Amniotic stem cell (primary cell): Measurements from ENCODE around the gene MTCL1.

Experiments
- DNase-seq: peaks from one replicate; lab custom pipeline; 2025; lab: John Stamatoyannopoulos, UW

Gene MTCL1

DNA sequence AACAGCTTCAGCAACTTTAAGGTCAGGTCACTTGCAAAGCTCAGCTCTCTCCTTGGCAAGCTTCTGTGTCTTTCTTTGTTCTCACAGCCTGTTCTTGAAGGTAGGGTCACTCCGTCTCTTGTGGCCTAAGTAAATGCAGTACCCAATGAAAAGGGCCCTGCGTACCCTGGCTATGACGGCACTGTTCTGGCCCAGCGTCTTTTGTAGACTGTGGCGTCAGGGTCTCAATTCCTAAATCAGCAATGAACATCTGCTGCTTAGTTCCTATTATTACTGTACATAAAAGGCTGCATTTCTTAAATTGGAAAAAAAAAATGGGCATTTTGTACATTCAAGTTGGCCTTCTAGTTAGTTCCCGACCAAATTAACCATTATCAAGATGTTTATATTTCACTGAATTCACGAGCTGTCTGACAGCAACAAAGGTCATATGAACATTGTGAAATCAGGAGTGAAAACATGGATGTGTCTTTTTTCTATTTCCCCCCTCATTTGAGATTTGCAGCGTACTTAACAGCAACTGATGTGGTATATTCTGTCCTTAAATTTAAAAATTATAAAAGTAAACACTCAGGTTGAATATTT lies 17.0 kb upstream of the MTCL1 start:
- DNase-seq: no peak

DNA sequence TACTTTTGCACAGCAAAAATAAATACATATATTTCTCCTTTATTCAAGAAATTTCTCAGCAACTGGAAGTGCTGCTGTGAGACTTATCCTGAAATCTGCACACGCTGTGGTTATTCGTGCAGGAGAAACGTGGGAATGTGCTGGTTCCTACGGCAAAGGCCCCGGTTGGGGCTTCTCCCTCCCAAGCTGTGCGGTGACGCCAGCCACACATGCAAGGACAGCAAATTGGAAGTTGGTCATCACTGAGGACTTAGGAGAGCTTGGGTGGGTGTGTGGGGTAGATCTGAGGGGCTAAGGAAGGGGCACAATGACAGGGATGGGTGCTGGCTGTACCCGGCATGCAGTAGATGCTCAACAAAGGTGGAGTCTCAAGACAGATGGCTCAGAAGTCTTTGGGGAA lies 16.5 kb upstream of the MTCL1 start:
- DNase-seq: no peak

DNA sequence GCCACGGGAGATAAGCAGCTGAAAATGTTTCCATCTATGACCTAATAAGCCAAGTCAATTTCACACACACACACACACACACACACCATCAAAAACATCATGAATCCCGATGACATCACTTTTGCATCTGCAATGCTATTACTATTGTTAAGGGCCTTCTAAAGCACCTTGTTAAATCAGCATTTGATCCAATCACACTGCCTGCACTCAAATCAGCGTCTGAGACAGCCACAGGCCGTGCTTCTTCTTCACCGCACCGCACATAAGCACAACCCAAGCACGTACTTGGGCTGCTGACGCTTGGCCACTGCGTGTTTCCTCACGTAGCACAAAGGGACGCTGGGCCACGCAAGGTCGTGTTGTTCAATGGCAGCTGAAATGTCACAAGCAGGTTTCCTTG lies 15.8 kb upstream of the MTCL1 start:
- DNase-seq: no peak

DNA sequence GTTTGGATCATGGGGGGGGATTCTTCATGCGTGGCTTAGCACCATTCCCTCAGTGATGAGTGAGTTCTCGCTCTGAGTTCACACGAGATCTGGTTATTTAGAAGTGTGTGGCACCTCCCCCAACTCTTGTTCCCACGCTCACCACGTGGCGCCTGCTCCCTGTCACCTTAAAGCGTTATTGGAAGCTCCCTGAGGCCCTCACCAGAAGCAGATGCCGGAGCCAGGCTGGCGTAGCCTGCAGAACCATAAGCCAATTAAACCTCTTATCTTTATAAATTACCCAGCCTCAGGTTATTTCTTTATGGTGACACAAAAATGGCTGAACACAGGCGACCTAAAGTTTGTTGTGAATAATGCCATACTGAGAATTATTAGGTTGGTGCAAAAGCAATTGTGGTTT lies 10.5 kb upstream of the MTCL1 start:
- DNase-seq: no peak

DNA sequence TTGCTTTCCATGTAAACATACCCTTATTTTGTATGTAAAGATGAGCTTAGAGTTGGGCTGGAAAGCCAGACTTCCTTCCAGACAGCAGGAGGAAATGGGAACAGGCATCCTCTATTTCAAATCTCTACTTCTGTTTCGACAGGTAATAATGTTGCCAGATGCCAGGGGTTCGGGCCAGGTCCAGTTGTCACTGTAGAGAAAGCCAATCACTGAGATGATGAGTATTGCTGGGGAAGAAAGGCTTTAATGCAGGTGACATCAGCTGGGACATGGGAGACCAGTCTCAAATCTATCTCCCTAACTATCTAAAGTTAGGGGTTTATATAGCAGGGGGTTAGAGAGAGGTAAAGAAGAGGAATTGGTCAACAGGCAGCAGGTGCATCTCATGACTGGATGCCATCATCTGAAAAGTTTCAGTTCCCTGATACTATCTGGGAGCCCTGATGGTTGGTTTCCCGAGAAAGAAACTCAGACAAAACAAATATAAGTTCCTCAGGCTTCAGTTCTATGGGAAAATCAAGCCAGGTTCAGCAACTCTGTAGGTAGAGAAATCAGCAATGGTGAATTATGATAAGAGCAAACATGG lies 9.3 kb upstream of the MTCL1 start:
- no peak for DNase-seq

DNA sequence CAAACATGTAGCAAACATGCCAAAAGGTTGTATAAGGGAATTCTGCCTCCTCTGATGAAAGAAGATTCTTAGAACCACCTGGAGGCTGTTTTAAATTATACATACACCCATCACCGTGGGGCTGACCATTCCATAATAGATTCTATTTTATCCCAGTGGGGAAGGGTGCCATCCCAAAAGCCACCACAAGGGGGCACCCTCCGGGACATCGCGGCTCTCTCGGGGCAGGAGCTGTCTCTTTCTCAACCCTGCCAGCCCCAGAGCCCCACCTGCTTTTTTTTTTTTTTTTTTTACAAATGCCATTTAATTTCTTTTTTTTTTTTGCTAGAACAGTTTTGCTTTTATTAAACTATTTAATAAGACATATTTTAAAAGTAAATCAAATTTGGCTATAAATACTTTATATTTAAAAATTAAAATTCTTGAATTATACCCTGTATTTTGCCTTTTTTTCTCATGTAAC lies 8.6 kb upstream of the MTCL1 start:
- no peak for DNase-seq

DNA sequence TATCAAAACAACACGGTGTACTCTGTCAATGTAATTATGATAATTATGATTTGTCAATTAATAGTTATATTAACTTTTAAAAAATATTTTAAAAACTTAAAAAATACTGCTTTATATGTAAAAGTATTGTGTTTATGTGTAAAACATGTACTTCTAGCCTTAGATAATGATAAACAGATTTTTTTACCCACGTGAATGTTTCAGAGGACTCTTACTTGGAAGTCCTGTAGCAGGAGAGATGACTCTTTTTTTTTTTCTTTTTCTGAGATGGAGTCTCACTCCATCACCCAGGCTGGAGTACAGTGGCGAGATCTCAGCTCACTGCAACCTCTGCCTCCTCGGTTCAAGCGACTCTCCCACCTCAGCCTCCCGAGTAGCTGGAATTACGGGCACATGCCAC lies 6.2 kb upstream of the MTCL1 start:
- no peak for DNase-seq

DNA sequence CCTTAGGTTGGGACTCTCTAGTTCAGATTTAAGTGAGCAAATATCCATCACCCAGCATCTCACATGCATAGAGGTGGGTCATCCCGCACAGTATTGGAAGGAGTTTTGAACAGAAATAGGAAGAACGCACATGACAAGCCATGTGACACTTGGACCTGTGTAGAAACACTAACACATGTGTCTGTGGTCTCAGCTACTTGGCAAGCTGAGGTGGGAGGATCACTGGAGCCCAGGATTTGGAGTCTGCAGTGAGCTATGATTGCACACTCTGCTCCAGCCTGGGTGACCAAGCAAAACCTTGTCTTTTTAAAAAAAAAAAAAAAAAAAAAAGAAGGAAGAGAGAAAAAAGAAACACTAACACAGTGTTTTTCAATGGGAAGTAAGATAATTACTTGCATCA lies 5.4 kb upstream of the MTCL1 start:
- no peak for DNase-seq

DNA sequence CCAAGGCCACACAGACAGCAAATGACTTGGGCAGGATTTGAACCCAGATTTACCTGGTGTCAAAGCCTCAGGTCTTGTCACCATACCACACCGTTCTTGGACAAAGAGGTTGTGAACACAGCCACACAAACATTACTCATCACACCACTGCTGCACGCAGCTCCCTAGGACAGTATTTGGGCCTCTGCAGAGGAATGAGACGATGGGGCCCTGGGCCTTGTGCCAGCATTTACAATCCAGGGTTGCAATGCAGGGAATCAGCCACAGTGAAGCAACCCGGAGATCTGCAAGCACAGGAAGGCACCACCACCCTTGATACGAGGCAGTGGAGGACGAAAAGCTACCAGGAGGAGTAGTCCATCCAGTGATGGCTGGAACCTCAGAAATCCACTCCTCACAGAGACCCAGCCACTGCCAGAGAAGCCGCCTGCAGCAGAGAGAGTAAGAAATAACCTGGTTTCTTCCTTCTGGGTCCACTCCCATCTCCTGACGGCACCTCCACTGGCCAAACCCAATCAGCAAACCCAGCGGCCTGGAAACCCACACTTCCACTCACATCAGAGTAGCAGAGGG lies 3.7 kb upstream of the MTCL1 start:
- peak; percentile 66 for DNase-seq

DNA sequence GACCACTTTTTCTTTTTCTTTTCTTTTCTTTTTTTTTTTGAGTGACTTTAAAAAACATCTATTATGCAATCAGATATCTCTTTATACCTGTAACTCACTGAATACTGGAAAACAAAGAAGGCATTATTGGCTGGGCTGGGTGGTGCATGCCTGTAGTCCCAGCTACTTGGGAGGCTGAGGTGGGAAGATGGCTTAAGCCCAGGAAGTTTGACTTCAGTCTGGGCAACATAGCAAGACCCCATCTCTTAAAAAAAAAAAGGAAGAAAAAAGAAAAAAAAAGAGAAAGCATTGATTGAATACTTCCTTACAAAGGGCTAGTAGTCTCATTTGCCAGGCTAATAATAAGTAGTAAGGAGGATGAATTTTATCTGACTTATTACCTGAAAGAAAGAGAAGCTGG lies 2.7 kb upstream of the MTCL1 start:
- DNase-seq: no peak

DNA sequence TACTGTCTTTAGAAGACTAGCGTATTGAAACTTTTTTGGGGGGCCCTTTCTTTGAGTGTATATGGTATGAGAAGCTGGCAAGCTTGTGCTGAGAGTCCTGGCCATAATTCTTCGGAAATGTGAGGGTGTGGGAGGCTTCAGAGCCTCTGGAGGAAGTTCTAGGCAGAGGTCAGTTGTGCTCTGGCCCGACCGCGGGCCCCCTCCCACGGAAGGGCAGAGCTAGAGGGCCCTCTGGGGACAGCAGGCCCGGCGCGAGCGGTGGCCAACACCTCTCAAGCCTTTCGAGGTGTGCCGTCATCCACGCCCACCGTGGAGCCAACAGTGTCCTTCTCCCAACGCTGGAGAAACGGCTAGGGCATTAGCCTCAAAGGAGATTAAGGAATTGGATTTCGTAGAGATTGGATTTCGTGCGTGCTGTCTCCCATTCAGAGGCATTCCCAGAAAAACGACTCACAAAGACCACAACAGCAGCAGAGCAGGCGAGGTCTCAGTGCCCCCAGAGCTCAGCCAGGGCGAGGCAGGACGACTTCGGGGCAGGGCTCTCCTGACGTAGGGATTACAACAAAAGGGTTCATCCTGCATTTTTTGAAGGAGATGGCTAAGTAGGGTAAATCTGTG lies 2.2 kb upstream of the MTCL1 start:
- DNase-seq: no peak

DNA sequence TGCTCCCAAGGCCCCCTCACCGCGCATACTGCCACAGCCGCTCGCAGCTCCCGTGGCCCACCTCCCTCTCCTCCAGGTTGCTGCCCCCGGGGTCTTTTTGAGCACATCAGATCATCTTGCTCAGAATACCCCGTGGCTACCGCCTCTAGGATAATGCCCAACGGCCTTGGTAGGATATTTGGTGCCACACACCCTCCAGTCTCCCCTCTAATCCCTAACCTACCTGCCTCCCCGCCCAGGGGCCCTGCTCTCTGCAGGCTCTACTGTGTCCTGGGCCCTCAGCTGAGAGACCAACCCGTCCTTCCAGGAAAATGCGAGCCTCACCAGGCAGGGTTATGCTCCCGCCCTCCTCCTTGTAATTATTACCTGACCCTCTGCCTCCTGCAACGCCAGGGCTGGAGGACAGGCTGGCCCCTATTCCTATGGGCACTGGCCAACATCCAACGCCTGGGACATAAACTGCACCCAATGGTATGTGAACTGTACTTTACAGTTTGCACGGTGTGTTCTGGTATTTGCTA lies 1.5 kb upstream of the MTCL1 start:
- DNase-seq: no peak

DNA sequence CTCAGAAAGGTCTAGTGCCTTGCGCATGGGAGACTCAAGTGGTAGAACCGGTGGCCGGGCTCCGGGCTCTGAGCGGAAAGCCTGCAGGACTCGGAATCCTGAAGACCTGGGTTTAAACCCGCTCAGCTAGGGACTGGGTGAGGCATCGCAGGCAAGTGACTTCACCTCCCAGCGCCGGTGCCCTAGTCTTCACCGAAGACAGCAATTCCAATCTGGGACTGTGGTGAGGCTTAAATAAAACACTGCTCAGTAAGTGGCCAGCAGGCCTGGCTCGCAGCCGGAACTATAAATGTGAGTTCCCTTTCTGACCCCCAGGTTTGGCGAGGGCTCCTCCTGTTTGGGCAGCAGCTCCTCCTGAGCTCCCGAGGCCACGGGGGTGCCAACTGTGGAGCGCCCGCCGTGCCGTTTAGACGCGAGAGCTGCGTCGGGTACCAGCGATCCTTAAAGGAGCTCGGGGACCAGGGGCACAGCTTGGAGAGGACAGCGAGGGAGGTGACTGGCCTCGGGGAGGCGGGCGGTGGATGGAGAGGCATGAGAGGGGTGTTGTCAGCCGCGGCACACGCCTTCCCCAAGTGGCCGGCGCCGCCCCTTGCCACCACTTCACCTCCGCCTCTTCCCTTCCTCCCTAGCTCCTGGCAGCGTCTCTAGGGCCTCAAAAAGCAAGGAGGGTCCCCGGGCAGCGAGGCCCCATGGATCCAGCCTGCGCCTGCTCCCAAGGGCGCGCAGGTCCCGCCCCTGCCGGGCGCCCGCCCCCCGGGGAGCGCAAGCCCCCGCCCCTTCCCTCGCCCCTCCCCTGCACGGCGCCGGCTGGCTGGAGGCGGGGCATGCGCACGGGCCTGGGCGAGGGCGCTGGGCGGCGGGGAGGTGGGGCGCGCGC lies 757 bp upstream of the MTCL1 start:
- DNase-seq: peak; percentile 67

DNA sequence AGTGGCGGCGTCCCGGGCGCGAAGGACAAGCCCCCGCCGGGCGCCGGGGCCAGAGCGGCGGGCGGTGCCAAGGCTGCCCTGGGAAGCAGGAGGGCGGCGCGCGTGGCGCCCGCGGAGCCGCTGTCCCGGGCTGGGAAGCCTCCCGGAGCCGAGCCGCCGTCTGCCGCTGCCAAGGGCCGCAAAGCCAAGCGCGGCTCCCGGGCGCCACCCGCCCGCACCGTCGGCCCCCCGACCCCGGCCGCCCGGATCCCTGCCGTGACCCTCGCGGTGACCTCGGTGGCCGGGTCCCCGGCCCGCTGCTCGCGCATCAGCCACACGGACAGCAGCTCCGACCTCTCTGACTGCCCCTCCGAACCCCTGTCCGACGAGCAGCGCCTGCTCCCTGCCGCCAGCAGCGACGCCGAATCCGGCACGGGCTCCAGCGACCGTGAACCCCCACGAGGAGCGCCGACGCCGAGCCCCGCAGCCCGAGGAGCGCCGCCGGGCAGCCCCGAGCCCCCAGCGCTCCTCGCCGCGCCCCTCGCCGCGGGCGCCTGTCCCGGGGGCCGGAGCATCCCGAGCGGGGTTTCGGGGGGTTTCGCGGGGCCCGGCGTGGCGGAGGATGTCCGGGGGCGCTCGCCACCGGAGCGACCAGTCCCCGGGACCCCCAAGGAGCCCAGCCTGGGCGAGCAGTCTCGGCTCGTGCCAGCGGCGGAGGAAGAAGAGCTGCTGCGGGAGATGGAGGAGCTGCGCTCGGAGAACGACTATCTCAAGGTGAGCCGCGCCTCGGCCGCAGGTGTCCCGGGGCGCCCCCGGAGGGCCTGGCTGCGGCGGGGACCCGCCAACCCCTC lies 820 bp downstream of the MTCL1 start:
- no peak for DNase-seq

DNA sequence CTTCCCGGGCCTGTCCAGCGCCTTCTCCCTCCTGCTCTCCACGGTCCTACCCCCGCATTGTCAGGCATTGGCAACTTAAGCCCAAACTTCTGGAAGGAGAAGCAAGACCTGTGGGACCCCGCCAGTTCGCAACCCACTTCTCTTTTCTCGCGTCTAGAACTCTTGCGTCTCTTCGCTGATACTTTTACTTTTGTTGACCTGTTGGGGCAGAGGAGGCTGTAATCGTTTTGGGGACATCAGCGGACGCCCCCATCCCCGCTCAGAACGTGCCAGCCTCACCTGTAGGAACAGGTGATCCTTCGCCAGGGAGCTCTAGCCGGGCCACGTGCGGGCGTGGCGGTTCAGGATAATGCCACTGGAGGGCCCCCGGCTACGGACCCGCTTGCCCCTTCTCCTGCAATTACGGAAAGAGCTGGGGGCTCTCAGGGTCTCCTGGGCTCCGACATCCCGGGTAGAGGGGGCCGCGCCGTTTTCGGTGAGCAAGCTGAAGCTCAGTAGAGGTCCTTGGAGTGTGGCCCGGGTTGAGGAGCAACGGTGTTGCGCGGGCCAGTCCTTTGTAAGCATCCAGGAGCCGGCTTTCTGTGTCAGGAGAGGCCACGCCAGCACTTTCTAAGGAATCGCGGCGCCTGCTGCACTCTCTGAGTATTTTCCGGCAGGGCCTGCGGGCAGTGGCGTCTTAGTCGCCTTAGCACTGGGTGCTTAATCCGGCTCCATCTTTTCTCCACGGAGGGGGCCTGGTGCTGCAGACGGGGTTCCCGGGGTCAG lies 1.6 kb downstream of the MTCL1 start:
- DNase-seq: peak; percentile 32

DNA sequence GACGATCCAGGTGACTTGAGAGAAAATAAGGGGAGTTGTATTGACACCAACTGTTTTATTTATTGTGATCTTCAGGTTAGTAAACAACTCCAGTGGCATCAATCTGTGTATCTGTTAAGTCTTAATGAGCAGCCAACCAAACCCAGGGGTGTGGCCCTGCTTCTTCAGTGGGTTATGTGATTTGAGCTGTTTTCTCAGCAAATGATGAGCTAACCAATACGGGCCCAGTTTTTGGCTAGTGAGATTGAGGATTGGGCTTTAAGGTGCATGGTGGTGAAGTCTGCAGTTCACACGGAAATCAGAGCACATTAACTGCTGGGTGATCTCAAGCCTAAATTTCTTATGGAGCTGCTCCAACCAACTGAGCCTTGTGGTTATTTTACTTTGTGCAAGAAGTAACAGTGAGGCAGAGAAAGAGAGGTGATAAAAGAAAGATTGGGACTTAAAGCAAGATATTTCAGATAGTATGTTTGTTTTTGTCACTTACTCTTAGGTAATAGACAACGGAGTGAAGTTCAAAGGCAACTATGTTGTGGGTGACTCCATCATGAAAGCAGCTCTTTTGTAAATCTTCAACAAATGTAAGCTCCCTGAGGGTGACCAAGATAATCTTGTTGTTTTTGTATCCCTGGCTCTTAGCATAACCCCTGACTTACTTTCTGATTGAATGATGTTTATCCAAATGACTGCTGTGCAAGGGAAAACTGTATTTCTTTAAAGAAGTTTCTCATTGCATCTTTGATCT lies 2.4 kb downstream of the MTCL1 start:
- no peak for DNase-seq

DNA sequence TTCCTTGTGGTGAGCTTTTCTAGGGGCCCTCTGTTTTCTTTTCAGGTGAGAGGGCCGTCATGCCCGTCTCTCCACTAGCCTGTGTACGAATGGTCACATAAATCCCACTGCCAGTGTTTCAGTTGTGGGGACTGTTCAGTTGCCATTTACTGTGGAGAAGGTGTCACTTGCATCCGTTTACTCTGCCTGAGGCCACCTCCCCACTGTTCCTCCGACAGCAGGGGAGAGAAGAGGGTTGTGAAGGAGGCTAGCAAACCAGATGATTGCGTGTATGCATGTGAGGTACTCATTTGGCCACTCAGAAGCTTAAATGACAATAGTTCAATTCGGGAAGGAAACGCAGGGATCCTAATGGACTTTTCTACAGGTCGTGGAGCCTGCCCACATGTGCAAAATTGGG lies 3.3 kb downstream of the MTCL1 start:
- DNase-seq: no peak

DNA sequence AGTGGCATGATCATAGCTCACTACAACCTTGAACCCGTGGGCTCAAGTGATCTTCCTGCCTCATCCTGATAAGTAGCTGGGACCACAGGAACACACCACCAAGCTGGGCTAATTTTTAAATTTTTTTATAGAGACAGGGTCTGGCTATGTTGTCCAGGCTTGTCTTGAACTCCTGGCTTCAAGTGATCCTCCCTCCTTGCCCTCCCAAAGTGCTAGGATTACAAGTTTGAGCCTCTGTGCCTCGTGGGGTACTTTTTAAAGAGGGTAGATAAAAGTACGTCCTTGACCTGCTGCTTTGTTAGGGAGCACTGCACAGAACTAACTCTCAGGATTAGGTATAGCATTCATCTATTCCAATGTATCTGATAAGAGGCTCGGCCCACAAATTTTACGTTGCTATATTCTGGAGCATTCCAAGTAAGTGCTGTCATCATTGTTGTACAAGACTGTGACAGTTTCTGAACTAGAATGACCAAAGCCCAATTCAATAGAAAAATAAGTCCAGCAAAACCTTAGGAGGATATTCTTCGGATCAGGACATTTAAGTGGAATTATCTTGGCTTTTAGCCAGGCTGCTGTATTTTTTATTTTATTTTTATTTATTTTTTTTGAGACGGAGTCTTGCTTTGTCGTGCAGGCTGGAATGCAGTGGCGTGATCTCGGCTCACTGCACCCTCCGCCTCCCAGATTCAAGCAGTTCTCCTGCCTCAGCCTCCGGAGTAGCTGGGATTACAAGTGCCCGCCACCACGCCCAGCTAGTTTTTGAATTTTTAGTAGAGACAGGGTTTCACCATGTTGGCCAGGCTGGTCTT lies 4.1 kb downstream of the MTCL1 start:
- no peak for DNase-seq

DNA sequence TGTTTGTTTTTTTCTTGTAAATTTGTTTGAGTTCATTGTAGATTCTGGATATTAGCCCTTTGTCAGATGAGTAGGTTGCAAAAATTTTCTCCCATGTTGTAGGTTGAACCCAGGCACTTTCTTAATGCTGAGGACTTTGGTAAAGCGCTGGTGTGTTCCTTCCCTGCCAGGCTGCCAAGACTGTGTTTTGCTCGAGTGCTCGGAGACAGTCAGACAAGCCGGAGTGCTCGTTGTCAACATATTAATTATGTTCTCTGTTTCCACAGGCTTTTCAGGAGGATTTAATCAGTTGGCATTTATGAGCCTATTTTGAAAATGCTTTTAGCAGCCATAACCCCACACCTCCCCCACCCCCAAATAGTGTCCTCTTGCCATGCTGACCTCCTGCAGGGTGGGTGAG lies 6.4 kb downstream of the MTCL1 start:
- DNase-seq: no peak
